RWPE2 (cell line): Measurements from ENCODE around the gene TBC1D14.
A peak's percentile ranks its signal among the peaks of the same experiment; 100 is the strongest.

Experiments
- ATAC-seq: fragments of 200-7000 bp; cut with Tn5 transposase; 3 replicates; pipeline ENCODE4 v1.9.1; 2021; ENCODE audit warnings: low read depth
- DNase-seq: peaks from one replicate; pipeline ENCODE4 v3.0.0-alpha.2; 2020; ENCODE audit warnings: low spot score
- H3K27ac ChIP-seq: fragments of 450-650 bp; 2 replicates; pipeline ENCODE4 v1.5.1; 2017; ENCODE audit warnings: mild to moderate bottlenecking; ENCODE audit not compliant: poor library complexity, severe bottlenecking
- H3K27me3 ChIP-seq: fragments of 250-450 bp; sonication (Bioruptor Pico); 2 replicates; pipeline ENCODE4 v1.5.1; 2021; ENCODE audit warnings: mild to moderate bottlenecking, moderate library complexity; ENCODE audit not compliant: insufficient read depth, poor library complexity, severe bottlenecking
- H3K36me3 ChIP-seq: fragments of 250-450 bp; sonication (Bioruptor Pico); 2 replicates; pipeline ENCODE4 v1.5.1; 2020; ENCODE audit warnings: low read depth, mild to moderate bottlenecking, moderate library complexity
- H3K4me1 ChIP-seq: fragments of 250-450 bp; sonication (Bioruptor Pico); 2 replicates; pipeline ENCODE4 v1.5.1; 2021; ENCODE audit warnings: mild to moderate bottlenecking, moderate library complexity; ENCODE audit not compliant: insufficient read depth, poor library complexity, severe bottlenecking
- H3K4me3 ChIP-seq: fragments of 250-450 bp; sonication (Bioruptor Pico); 2 replicates; pipeline ENCODE4 v1.5.1; 2021; ENCODE audit warnings: mild to moderate bottlenecking, moderate library complexity; ENCODE audit not compliant: severe bottlenecking
- H3K9me3 ChIP-seq: fragments of 250-450 bp; sonication (Bioruptor Pico); 2 replicates; pipeline ENCODE4 v1.5.1; 2021; ENCODE audit warnings: mild to moderate bottlenecking, moderate library complexity; ENCODE audit not compliant: severe bottlenecking
- TF ChIP-seq, protein P1 (sequence below): fragments of 450-650 bp; IDR thresholded peaks from one replicate; pipeline ENCODE4 v1.5.1; 2017; ENCODE audit warnings: mild to moderate bottlenecking, moderate library complexity; ENCODE audit not compliant: poor library complexity, severe bottlenecking

Gene TBC1D14

DNA sequence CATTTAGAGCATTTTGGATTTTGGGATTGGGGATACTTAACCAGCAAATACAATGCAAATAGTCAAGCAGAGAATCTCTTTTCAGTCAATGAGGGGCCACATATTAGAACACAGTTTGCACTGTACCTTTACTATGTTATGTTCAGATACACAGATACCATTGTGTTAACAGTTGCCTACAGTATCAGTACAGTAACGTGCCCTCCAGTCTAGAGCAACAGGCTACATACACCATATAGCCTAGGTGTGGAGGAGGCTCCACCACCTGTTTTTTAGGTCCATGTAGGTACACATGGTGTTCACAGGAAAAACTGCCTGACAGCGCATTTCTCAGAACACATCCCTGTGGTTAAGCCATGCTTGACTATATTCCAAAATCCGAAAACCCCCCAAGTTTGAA, 149.2 kb downstream of the TBC1D14 start:
- H3K36me3 ChIP-seq, result peaks cover 86% of the 10 kb centered on the region
- H3K27ac ChIP-seq, result no peak overlapping the region
- peak; percentile 28; the same call in 1 of the 3 replicates for ATAC-seq

DNA sequence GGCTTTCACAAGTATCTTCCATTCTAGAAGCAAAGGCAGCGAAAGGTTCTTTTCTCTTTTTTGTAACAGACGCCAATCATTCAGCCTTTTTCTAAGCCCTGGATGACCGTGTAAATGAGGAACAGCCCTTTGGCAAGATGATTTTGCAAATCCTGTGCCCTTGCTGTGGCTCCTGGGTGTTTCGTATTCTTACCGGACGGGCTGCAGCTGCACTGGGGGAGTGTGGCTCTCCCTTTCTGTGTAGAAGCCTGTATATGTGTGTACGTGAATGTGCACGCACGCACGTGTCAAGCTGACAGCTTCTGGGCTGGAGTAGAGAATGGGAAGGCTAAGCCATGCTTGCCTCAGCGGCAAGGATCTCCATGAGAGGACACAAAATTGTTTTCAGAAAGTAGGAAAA, 150.0 kb downstream of the TBC1D14 start:
- DNase-seq (no peak), ATAC-seq (no peak)
- H3K36me3 ChIP-seq, result peaks cover 86% of the 10 kb centered on the region
- H3K27ac ChIP-seq, result no peak overlapping the region
- TF ChIP-seq, protein P1, sequence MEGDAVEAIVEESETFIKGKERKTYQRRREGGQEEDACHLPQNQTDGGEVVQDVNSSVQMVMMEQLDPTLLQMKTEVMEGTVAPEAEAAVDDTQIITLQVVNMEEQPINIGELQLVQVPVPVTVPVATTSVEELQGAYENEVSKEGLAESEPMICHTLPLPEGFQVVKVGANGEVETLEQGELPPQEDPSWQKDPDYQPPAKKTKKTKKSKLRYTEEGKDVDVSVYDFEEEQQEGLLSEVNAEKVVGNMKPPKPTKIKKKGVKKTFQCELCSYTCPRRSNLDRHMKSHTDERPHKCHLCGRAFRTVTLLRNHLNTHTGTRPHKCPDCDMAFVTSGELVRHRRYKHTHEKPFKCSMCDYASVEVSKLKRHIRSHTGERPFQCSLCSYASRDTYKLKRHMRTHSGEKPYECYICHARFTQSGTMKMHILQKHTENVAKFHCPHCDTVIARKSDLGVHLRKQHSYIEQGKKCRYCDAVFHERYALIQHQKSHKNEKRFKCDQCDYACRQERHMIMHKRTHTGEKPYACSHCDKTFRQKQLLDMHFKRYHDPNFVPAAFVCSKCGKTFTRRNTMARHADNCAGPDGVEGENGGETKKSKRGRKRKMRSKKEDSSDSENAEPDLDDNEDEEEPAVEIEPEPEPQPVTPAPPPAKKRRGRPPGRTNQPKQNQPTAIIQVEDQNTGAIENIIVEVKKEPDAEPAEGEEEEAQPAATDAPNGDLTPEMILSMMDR, result no peak
- H3K4me1 ChIP-seq, result no peaks in the 10 kb centered on the region
- no peak overlapping the region for H3K4me3 ChIP-seq
- H3K9me3 ChIP-seq, result no peaks in the 10 kb centered on the region
- H3K27me3 ChIP-seq, result no peaks in the 10 kb centered on the region

More for the DNA sequence above, 149.2 kb downstream of the TBC1D14 start:
- no peak for DNase-seq
- no peaks in the 10 kb centered on the region for H3K4me1 ChIP-seq
- H3K27me3 ChIP-seq, result no peaks in the 10 kb centered on the region
- TF ChIP-seq, protein P1, result no peak
- no peak overlapping the region for H3K4me3 ChIP-seq
- H3K9me3 ChIP-seq, result no peaks in the 10 kb centered on the region

DNA sequence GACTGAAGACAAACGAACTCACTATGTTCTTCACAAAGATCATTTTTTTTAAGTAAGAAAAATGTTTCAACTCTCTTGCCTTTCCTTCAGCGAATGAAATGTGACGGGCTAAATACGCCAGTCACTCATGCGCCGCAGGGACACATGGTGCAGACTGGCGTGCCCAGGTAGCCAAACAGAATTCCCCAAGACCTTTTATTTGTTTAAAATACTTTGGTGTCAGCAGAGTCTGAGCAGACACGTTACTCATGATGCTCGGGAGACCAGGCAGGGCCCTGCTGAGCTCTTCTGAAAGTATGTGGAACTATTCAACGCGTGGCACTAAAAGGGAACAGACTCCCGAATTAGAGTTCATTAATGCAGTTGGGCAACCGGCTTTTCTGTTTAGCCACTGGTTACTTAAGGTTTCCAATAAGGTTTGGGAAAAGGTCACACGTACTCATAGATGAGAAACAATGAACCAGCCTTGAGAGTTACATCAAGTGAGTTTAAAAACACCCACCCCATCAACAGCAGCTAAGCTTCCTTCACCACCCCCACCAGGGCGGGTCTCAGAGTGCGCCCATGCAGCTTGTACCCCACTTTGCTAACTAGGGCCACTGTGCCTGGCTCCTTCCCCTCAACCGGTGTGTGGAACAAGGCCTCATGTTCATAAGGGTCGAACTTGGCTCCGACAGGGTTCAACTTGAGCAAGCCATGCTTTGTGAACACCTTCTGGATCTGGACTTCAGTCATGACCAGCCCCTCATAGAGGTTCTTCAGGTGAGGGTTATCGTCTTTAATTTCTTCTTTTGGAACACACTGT, 150.9 kb downstream of the TBC1D14 start:
- Histone ChIP-seq H3K27ac (no peak overlapping the region), H3K9me3 (no peaks in the 10 kb centered on the region), H3K36me3 (peaks cover 86% of the 10 kb centered on the region), H3K4me1 (no peaks in the 10 kb centered on the region), H3K27me3 (no peaks in the 10 kb centered on the region), H3K4me3 (no peak overlapping the region)
- TF ChIP-seq, protein P1, result no peak
- ATAC-seq (no peak), DNase-seq (no peak)

GRCh38 chr4:7061815-7062214, 152.2 kb downstream of the TBC1D14 start:
- Histone ChIP-seq H3K4me3 (no peak overlapping the region), H3K36me3 (peaks cover 88% of the 10 kb centered on the region), H3K4me1 (no peaks in the 10 kb centered on the region), H3K27ac (no peak overlapping the region), H3K9me3 (no peaks in the 10 kb centered on the region), H3K27me3 (no peaks in the 10 kb centered on the region)
- DNase-seq (no peak), ATAC-seq (no peak)
- TF ChIP-seq, protein P1, result no peak

DNA sequence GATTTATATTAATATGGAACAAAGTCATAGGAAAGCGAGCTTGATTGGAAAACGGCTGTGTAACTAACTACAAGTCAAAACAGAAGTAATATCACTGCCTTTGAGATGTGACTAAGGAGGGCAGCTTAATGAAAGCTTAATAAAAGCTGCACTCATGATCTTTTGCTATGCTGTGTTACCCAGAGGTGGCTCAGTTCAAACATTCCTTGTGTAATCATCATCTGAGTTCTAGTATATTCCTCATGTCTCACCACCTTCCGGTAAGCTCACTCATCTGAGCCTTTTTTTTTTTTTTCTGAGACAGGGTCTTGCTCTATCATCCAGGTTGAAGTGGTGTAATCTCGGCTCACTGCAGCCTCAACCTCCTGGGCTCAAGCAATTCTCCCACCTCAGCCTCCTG, 153.2 kb downstream of the TBC1D14 start:
- H3K9me3 ChIP-seq, result no peaks in the 10 kb centered on the region
- no peak overlapping the region for H3K4me3 ChIP-seq
- no peak for DNase-seq
- H3K27ac ChIP-seq, result no peak overlapping the region
- no peak for ATAC-seq
- TF ChIP-seq, protein P1, result no peak
- no peaks in the 10 kb centered on the region for H3K4me1 ChIP-seq
- H3K36me3 ChIP-seq, result peaks cover 81% of the 10 kb centered on the region
- no peaks in the 10 kb centered on the region for H3K27me3 ChIP-seq
